HG03342 (cell line): ENCODE data around the gene C16orf74.
A peak's percentile ranks its signal among the peaks of the same experiment; 100 is the strongest.

Experiments used
- ATAC-seq: cut with Tn5 transposase; IDR thresholded peaks from one replicate; pipeline ENCODE4 v1.9.1; 2021; ENCODE audit warnings: mild to moderate bottlenecking, moderate library complexity; ENCODE audit not compliant: unreplicated experiment

C16orf74 gene

GRCh38 chr16:85698935-85699558 lies 51.8 kb downstream of the C16orf74 start:
- ATAC-seq = no peak

DNA sequence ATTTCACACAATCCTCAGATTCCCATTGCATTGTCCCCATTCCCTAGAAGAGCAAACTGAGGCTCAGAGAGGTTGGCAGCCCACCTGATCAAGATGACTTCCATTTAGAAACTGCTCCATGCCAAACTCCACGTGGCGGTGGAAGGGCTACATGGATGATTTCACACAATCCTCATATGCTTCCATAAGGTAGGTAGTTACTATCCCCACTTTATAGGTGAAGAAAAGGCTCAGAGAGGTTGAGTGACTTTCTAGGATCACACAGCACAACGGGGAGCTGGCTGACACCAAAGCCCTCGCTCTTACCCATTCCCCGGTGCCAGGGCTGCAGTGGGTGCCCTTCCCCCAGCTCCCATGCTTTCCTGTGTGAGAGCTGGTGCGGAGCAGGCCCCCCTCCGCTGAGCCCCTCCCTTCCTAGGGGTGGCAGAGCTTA lies 52.4 kb downstream of the C16orf74 start:
- ATAC-seq = no peak

GRCh38 chr16:85697431-85697830 lies 53.5 kb downstream of the C16orf74 start:
- no peak for ATAC-seq

DNA sequence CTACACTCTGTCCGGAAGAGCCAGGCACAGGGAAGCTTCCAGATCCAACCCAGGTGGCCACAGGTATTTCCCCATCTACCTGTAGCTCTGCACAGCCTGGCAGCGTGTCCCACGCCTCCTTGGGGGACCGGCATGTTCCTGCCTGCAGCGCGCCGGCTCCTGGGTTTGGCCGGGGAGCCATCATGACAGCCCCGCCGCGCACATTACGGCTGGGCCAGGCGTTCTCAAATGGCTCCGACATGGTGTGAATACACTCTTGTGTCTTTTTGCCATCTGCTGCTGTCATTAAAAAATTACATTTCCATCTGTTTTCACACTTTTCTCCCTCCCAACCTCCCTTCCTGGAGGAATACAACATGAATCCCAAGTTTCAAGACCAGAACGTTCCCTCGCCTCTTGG lies 54.1 kb downstream of the C16orf74 start:
- ATAC-seq = no peak

GRCh38 chr16:85695196-85696128 lies 55.4 kb downstream of the C16orf74 start:
- no peak for ATAC-seq

DNA sequence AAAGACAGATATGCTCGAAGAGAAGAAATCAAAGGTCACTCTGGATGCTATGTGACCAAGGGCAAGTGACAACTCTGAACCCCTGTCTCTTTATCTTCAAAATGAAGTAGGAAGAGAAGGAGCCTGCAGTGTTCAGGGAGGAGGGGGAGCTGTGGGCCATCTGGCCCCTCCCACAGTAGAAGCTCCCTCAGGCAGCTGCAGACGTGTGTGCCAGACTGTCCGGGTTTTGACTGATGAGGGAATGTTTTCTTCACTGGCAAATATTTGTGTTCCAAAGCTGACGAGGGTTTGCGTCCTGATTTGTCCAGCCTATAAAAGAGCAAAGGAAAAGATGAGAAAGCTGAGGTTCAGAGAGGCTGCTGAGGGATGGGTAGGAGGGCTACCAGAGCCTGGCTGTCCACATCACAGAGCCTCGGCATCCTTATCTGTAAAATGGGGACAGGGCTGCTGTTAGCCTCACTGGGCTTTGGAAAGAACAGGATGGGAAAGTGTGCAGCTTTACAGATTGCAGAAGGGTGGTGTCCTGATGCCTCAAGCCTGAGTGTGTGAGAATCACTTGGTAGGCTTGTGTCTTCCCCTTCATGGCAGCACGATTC lies 60.3 kb downstream of the C16orf74 start:
- ATAC-seq = no peak

DNA sequence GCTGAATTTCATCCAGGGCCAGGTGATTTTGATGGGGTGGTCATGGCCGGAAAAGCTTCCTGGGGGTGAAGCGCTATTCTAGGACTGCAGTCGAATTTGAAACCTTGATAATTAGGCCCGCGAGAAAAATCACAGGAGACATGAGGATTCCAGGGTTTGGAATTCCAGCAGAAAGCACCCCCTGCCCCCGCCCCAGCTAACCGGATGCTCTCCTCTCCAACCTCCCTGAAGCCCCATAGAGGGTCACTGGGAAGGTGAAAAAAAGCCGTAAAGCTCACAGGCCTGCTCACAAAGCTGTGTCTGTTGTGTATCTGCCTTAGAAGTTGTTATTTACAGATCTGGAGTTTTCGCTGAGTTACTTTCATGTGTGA lies 61.0 kb downstream of the C16orf74 start:
- no peak for ATAC-seq

GRCh38 chr16:85689285-85689949 lies 61.5 kb downstream of the C16orf74 start:
- no peak for ATAC-seq

GRCh38 chr16:85688586-85689284 lies 62.2 kb downstream of the C16orf74 start, which contains the start of gene GINS2:
Gene GINS2, minus strand, starts transcription at chr16:85688954. Its CDS starts 56 bp downstream, at chr16:85688898.
- peak; percentile 92 for ATAC-seq

DNA sequence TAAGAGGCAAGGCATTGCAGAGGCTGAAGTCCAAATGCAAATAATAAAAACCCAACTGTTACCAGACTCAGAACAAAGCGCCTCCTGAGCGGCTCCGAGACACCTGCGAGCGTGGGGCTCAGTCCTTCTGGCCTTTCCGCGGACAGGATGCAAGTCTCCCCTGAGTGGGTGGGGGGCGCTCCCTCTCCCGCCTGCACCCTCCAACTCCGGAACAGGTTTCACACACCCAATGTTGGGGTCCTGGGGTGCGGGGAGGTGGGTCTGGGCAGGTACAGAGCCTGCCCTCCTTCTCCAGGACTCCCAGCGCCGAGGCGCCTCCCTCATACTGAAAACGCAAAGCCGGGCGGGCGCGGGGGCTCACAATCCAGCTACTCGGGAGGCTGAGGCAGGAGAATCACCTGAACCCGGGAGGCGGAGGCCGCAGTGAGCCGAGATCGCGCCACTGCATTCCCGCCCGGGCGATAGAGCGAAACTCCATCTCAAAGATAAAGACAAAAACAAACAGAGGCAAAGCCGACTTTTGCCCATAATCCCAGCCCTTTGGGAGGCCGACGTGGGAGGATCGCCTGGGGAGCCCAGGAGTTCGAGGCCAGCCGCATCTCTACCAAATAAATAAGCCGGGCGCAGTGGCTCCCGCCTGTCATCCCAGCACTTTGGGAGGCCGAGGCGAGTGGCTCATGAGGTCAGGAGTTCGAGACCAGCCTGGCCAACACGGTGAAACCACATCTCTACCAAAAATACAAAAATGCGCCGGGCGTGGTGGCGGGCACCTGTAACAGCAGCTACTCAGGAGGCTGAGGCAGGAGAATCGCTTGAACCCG lies 63.0 kb downstream of the C16orf74 start:
- no peak for ATAC-seq

GRCh38 chr16:85686912-85687591 lies 63.8 kb downstream of the C16orf74 start:
- no peak for ATAC-seq

- ATAC-seq = no peak
Measured at GRCh38 chr16:85685251-85685650, 65.6 kb downstream of the C16orf74 start.

DNA sequence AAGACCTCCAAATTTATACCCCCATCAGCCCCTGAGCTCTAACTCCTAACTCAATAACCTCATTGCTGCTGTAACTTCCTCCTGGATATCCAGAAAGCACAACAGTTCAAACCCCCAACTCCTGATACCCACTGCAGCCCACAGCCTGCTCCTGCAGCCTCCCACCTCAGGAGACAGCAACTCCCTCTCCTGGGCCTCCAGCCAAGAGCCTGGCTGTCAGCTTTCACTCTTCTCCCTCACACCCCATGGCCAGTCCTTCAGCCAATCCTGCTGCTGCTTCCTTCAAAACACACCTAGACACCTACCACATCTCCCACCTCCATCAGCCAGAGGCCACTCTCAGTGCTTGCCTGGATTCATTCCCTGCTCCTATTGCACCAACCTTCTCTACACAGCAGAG lies 67.5 kb downstream of the C16orf74 start:
- no peak for ATAC-seq

DNA sequence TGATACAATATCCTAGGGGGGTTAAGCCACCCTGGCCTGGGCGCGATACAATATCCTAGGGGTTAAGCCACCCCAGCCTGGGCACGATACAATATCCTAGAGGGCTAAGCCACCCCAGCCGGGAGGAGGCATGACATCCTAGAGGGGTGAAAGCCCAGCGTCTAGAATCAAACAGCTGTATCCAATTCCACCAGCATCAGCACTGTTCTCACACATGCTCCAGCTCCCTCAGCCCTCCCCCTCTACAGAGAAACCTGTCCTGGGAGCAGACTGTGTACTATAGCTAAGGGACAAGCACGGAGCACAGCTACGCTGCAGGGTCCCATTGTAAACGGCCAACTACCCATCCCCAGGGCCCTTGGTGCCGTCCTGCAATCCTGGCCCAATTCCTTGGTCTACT lies 68.4 kb downstream of the C16orf74 start:
- no peak for ATAC-seq

- no peak for ATAC-seq
Measured at GRCh38 chr16:85681255-85681654, 69.6 kb downstream of the C16orf74 start.

DNA sequence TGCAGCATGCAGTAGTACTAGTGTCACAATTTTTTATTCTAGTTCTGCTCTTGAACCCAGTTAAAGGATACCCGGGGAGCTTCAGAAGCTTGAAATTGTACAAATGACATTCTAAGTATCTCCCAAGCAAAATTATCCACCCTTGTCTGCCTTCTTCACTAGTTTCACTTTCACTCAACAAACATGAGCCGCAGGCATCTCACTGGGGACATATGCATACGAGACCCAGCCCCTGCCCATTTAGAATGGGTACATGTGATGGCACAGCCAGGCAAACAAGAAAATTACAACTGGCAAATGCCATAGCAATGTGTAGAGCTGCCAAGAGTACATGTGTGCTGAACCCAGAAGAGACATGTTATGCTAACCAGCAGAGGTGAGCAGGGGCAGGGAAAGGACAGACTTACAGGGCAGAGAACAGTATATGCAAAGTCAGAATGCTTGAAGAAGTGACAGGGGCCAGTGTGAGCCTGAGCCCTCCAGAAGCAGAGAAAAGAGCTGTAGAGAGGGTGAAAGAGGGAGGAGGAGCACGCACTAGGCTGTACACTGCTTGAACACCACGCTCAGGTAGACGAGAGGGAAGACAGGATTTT lies 70.4 kb downstream of the C16orf74 start:
- no peak for ATAC-seq

- no peak for ATAC-seq
Measured at GRCh38 chr16:85679870-85680269, 71.0 kb downstream of the C16orf74 start.

DNA sequence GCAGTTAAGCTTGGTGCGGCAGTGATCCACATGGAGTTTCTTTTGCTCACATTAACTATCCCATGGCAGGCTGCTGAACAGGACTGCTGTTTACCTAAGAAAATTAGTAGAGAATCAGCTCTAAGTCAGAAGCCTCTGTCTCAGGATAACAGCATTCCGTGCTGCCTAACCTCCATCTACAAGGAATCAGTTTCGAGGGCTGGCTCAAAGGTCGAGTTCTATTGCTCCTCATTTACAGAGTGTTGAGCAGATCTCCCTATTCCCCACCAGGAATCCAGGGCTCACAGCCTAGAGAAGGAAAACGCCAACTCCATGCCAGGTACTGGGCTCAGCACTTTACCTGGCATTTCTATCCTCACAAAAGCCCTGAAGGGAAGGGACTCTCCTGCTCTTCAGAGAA lies 72.1 kb downstream of the C16orf74 start:
- ATAC-seq = no peak

- ATAC-seq = no peak
Measured at GRCh38 chr16:85678016-85678415, 72.9 kb downstream of the C16orf74 start.
